ENCODE data around the gene LRRC8E.
A peak's percentile ranks its signal among the peaks of the same experiment; 100 is the strongest.

Gene LRRC8E

DNA sequence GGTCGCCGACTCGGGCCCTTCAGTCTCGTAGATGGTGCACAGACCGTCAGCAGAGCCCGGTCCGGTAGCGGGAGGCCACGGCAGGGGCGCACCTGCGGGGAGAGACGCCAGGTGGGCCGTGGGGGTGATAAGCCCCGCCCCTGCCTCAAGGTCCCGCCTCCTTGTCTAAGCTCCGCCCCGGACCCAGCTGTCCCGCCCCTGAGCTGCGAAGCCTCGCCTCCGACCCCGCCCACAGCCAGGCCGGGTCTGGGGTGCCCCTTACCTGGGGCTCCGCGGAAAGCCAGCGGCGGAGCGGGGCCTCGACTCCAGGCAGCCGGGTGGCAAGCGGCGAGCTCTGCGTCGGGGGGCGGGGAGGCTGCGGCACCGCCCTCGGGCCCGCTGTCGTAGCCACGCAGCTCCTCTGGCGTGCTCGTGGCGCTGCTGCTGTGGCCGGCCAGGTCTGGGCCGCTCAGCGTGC lies 18.8 kb upstream of the LRRC8E start:
- Histone ChIP-seq H3K9me3 (ENCODE audit: control insufficient read depth, insufficient read depth, low read length) (no peaks in the 10 kb centered on the region), H3K4me3 (ENCODE audit: low read length) (peak overlapping the region; percentile 50; the same call in 1 of the 2 replicates), H3K27ac (ENCODE audit: low read length) (no peak overlapping the region), H3K4me1 (ENCODE audit: control insufficient read depth, insufficient read depth, low read length) (peaks cover 8% of the 10 kb centered on the region), H3K36me3 (ENCODE audit: control insufficient read depth, insufficient read depth, low read length) (no peaks in the 10 kb centered on the region), H3K27me3 (ENCODE audit: control insufficient read depth, insufficient read depth, low read length) (no peaks in the 10 kb centered on the region)
- DNase-seq (ENCODE audit: low read depth, low spot score): no peak
- WGBS (ENCODE audit: insufficient coverage, insufficient read length): no CpG with 5 or more reads among the region's 47 CpGs

DNA sequence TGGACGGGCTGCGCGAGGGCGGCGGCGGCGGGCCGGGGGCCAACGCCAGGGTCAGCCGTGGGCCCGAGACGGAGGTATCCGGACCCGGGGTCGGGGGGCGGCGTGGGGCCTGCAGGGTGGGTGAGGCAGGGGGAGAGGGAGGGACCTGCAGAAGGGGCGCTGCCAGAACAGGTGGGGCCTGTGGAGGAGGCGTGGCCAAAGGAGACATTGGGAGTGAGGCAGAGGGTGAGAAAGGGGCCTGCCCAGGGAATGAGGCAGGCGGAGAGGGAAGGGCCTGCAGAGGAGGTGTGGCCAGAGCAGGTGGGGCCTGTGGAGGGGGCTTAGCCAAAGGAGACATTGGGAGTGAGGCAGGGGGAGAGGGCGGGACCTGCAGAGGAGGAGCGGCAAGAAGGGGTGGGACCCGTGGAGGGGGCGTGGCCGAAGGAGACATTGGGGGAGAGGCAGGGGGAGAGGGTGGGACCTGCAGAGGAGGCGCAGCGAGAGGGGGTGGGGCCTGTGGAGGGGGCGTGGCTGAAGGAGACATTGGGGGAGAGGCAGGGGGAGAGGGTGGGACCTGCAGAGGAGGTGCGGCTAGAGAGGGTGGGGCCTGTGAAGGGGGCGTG lies 18.3 kb upstream of the LRRC8E start:
- DNase-seq (ENCODE audit: low read depth, low spot score): no peak
- Histone ChIP-seq H3K27ac (ENCODE audit: low read length) (no peak overlapping the region), H3K4me3 (ENCODE audit: low read length) (peak overlapping the region; percentile 18; the same call in 1 of the 2 replicates), H3K36me3 (ENCODE audit: control insufficient read depth, insufficient read depth, low read length) (no peaks in the 10 kb centered on the region), H3K4me1 (ENCODE audit: control insufficient read depth, insufficient read depth, low read length) (peaks cover 8% of the 10 kb centered on the region), H3K9me3 (ENCODE audit: control insufficient read depth, insufficient read depth, low read length) (no peaks in the 10 kb centered on the region), H3K27me3 (ENCODE audit: control insufficient read depth, insufficient read depth, low read length) (no peaks in the 10 kb centered on the region)
- no CpG with 5 or more reads among the region's 30 CpGs for WGBS (ENCODE audit: insufficient coverage, insufficient read length)

DNA sequence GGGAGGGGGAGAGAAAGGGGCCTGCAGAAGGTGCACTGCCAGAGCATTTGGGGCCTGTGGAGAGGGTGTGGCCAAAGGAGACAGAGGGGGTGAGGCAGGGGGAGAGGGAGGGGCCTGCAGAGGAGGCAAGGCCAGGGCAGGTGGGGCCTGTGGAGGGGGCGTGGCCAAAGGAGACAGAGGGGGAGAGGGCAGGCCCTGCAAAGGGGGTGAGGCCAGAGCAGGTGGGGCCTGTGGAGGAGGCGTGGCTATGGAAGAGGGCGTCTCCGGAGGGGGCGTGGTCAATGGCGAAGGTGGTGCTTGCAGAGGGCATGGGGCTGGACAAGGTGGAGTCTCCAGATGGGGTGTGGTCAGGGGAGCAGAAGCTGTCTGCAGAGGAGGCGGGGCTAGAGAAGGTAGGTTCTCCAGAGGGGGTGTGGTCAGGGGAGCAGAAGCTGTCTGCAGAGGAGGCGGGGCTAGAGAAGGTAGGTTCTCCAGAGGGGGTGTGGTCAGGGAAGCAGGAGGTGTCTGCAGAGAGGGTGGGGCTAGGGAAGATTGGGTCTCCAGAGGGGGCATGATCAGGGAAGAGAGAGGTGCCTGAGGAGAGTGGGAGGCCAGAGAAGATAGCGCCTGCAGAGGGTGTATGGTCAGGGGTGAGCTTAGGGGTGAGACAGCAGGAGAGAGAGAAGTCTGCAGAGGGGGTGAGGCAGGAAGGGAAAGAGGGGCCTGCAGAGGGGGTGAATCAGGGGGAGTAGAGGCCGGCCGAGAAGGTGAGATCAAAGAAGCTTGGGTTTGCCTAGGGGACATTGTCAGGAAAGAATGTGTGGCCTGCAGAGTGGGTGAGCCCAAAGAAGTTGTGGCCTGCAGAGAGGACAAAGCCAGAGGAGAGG lies 17.5 kb upstream of the LRRC8E start:
- H3K9me3 ChIP-seq (ENCODE audit: control insufficient read depth, insufficient read depth, low read length): no peaks in the 10 kb centered on the region
- H3K4me3 ChIP-seq (ENCODE audit: low read length): no peak overlapping the region
- no peaks in the 10 kb centered on the region for H3K27me3 ChIP-seq (ENCODE audit: control insufficient read depth, insufficient read depth, low read length)
- H3K4me1 ChIP-seq (ENCODE audit: control insufficient read depth, insufficient read depth, low read length): peaks cover 8% of the 10 kb centered on the region
- WGBS (ENCODE audit: insufficient coverage, insufficient read length): no CpG with 5 or more reads among the region's 11 CpGs
- H3K36me3 ChIP-seq (ENCODE audit: control insufficient read depth, insufficient read depth, low read length): no peaks in the 10 kb centered on the region
- DNase-seq (ENCODE audit: low read depth, low spot score): no peak
- H3K27ac ChIP-seq (ENCODE audit: low read length): no peak overlapping the region

DNA sequence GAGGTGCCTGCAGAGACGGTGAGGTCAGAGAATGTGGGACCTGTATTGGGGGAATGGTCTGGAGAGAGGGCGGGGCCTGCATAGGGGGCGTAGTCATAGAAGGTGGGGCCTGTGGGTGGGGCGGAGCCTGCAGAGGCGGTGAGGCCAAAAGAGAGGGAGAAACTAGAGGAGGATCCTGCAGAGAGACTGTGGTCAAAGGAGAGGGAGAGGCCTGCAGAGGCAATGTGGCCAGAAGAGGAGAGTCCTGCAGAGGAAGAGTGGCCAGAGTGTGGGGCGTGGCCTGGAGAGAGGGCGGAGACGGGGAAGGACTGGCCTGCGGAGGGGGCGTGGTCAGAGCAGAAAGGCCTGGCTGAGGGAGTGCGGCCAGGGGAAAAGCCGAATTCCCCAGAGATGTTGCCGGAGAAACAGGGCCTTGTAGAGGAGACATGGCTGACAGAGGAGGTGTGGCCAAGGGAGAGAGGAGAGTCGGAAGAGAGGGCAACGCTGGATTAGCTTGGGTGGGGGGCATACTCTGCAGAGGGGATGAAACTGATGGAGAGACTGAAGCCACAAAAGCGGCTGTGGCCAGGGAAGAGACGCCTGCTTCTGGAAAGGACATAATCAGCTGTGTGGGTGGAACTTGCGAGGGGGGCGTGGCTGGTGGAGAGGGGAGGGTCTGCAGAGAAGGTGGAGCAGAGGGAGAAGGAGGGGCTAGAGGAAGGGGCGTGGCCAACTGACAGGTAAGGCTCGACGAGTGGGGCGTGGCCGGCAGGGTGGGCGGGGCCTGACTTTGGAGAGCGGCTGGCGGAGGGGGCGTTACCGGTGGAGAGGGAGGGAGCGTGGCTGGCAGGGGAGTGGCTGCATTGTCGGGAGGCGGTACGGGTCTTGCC lies 16.6 kb upstream of the LRRC8E start:
- Histone ChIP-seq H3K4me3 (ENCODE audit: low read length) (no peak overlapping the region; the same call in 1 of the 2 replicates), H3K4me1 (ENCODE audit: control insufficient read depth, insufficient read depth, low read length) (peaks cover 8% of the 10 kb centered on the region), H3K9me3 (ENCODE audit: control insufficient read depth, insufficient read depth, low read length) (no peaks in the 10 kb centered on the region), H3K27ac (ENCODE audit: low read length) (no peak overlapping the region), H3K36me3 (ENCODE audit: control insufficient read depth, insufficient read depth, low read length) (no peaks in the 10 kb centered on the region), H3K27me3 (ENCODE audit: control insufficient read depth, insufficient read depth, low read length) (no peaks in the 10 kb centered on the region)
- no peak for DNase-seq (ENCODE audit: low read depth, low spot score)
- WGBS (ENCODE audit: insufficient coverage, insufficient read length): no CpG with 5 or more reads among the region's 33 CpGs

DNA sequence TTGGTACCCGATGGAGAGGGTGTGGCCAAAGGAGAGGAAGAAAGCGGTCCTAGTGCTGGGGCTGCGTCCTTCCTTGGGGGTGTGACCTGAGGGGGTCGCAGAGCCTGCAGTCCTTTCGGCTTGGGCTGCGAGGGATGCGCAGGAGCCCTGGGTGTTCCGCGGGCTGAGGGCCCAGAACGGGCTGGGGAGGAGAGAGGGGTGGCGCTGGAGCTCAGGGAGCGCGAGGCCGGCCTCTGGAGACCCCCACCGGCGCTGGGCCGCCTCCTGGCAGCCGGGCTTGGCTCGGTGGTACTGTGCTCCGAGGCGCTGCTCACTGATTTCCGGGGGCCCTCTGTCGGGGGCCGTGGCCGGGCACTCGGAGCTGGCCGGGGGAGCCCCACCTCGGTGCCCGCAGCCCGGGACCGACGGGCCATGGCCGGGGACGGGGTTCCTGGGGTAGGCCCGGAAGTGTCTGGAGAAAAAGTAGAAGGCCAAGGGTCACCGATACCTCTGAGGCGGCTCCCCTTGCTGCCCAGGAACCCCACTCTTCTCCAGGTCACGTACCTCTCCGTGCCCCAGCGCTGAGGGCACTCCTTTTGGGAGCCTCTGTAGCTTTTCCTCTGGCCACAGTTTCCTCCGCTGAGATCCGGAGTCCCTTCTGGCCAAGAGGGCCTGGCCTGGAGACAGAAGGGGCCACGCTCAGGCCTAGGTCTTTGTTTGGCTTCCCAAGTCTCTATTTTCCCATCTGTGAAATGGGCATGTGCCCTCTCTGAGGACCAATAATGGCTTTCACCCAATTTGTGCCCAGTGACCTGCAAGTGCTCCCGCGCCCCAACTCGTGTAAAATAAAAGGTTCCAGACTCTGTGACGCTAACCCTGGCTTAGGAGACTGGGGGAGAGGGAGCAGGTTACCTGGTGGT lies 15.8 kb upstream of the LRRC8E start:
- no peak for DNase-seq (ENCODE audit: low read depth, low spot score)
- H3K36me3 ChIP-seq (ENCODE audit: control insufficient read depth, insufficient read depth, low read length): no peaks in the 10 kb centered on the region
- H3K27me3 ChIP-seq (ENCODE audit: control insufficient read depth, insufficient read depth, low read length): no peaks in the 10 kb centered on the region
- H3K4me3 ChIP-seq (ENCODE audit: low read length): no peak overlapping the region; the same call in 1 of the 2 replicates
- H3K4me1 ChIP-seq (ENCODE audit: control insufficient read depth, insufficient read depth, low read length): peaks cover 8% of the 10 kb centered on the region
- WGBS (ENCODE audit: insufficient coverage, insufficient read length): no CpG with 5 or more reads among the region's 47 CpGs
- no peaks in the 10 kb centered on the region for H3K9me3 ChIP-seq (ENCODE audit: control insufficient read depth, insufficient read depth, low read length)
- H3K27ac ChIP-seq (ENCODE audit: low read length): no peak overlapping the region

DNA sequence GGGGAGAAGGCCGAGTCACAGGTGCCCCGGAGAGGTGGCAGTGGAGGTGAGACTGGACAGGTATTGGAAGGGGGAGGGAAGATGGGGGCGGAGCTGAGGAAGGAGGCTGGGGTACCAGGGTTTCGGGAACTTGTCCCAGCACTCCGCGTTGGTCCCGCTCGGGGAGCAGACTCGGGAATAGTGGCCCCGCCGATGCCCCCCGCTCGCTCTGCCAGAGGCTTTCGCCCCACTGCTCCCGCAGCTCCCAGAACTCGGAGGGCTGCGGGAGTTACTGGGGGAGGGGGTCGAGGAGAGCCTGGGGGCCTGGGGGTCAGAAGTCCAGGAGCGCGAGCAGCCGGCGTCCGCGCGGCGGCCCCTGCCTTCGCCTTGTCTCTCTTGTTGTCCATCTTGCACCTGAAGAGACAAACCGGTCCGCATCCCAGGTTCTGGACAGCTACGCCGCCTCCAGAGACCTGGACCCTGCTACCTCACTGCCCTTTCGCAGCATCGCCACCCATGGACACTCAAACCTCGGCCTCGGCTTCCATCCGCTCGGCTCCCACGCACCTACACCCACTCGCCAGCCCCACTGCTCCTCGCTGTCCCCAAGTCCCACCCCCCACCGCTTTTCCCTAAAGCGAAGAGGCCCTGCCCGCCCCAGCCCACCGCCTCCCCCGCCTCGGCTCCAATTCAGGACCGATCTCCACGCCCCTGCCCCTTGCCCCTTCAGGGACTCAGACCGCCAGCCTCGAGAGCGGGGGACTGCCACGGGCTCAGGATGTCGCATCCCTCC lies 14.8 kb upstream of the LRRC8E start:
- no CpG with 5 or more reads among the region's 53 CpGs for WGBS (ENCODE audit: insufficient coverage, insufficient read length)
- DNase-seq (ENCODE audit: low read depth, low spot score): no peak
- peak overlapping the region; percentile 46; the same call in 1 of the 2 replicates for H3K4me3 ChIP-seq (ENCODE audit: low read length)

DNA sequence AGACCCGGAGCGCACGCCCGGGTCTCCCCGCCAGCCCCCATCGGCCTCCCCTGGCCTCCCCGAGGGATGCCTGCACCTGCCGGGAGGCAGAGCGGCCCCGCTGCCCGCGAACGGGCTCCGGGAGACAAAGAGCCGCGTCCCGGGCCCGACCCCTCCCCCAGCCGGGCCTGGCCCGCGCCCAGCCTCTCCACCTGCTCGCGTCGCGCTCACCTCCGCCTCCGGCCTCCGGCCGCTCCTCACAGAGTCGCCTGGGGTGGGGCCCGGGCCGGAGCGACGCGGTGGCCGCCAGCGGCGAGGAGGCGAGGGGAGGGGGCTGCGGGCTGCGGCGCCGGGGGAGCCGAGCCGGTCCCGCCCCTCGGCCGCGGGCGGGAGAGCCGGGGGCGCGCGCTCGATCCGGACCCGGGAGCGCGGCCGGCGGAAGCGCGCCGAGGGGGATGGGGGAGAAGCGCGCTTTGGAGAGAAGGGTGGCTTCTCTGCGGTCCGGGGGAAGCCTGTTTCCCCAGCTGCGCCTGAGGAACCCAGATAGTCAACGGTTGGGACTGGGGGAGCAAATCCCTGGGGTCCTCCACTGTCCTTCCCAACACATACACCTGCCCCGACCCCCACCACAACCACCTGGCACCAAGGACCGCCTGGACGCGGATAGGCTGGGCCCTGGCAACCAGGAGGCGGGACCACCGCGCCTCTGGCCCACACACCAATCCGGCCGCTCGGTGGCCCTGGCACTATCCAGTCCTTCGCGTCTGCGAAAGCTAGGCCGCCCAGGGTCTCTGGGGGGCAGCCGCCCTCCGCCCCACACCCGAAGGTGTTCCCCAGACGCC lies 14.0 kb upstream of the LRRC8E start, which contains the start of gene PRR36:
Gene PRR36, minus strand, starts transcription at position 315 of the 821 bp plus-strand sequence. CDS start 701 bp downstream, outside the sequence.
- Histone ChIP-seq H3K36me3 (ENCODE audit: control insufficient read depth, insufficient read depth, low read length) (no peaks in the 10 kb centered on the region), H3K4me3 (ENCODE audit: low read length) (peak within 1 kb of the TSS; percentile 46; the same call in 1 of the 2 replicates), H3K27me3 (ENCODE audit: control insufficient read depth, insufficient read depth, low read length) (no peaks in the 10 kb centered on the region), H3K4me1 (ENCODE audit: control insufficient read depth, insufficient read depth, low read length) (peaks cover 7% of the 10 kb centered on the region), H3K9me3 (ENCODE audit: control insufficient read depth, insufficient read depth, low read length) (no peaks in the 10 kb centered on the region), H3K27ac (ENCODE audit: low read length) (no peak within 1 kb of the TSS)
- no CpG with 5 or more reads among the region's 88 CpGs for WGBS (ENCODE audit: insufficient coverage, insufficient read length)
- no peak for DNase-seq (ENCODE audit: low read depth, low spot score)

More for the DNA sequence above, 14.8 kb upstream of the LRRC8E start:
- Histone ChIP-seq H3K27ac (ENCODE audit: low read length) (no peak overlapping the region), H3K27me3 (ENCODE audit: control insufficient read depth, insufficient read depth, low read length) (no peaks in the 10 kb centered on the region), H3K4me1 (ENCODE audit: control insufficient read depth, insufficient read depth, low read length) (peaks cover 8% of the 10 kb centered on the region), H3K36me3 (ENCODE audit: control insufficient read depth, insufficient read depth, low read length) (no peaks in the 10 kb centered on the region), H3K9me3 (ENCODE audit: control insufficient read depth, insufficient read depth, low read length) (no peaks in the 10 kb centered on the region)

DNA sequence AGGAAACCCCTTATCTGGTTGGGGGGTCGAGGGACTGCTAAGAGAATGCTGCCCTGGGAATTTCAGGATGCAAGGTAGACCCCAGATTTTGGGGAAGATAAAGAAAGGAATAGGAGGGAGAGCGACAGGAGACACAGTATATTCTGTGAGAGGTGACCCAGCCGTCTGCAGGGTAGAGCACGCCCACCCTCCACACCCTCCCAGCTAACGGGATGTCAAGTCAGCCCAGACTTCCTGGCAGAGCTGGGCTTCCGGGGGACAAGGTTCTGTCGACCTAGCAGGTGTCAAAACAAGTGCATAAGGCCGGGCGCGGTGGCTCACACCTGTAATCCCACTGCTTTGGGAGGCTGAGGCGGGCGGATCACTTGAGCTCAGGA lies 13.4 kb upstream of the LRRC8E start:
- WGBS (ENCODE audit: insufficient coverage, insufficient read length): no CpG with 5 or more reads among the region's 12 CpGs
- H3K4me3 ChIP-seq (ENCODE audit: low read length): peak overlapping the region; percentile 46; the same call in 1 of the 2 replicates
- no peak overlapping the region for H3K27ac ChIP-seq (ENCODE audit: low read length)

More for the DNA sequence above, 13.4 kb upstream of the LRRC8E start:
- DNase-seq (ENCODE audit: low read depth, low spot score): no peak
- Histone ChIP-seq H3K36me3 (ENCODE audit: control insufficient read depth, insufficient read depth, low read length) (no peaks in the 10 kb centered on the region), H3K4me1 (ENCODE audit: control insufficient read depth, insufficient read depth, low read length) (peaks cover 7% of the 10 kb centered on the region), H3K9me3 (ENCODE audit: control insufficient read depth, insufficient read depth, low read length) (no peaks in the 10 kb centered on the region), H3K27me3 (ENCODE audit: control insufficient read depth, insufficient read depth, low read length) (no peaks in the 10 kb centered on the region)
